Left ventricle myocardium inferior (tissue), 1 donor: ENCODE data around the gene EPC2. TPM values are rescaled to one million over a fixed set of nuclear protein-coding genes. Genes with fewer than 3 reads are reported as not detected.
A peak's percentile ranks its signal among the peaks of the same experiment; 100 is the strongest.

Source experiments
- DNase-seq: peaks from one replicate; pipeline ENCODE4 v3.0.0-alpha.2; 2020
- H3K27ac ChIP-seq: fragments of 200-600 bp; replicated peaks from 2 replicates; pipeline ENCODE4 v1.8.0; 2021
- H3K27me3 ChIP-seq: fragments of 200-600 bp; 2 replicates; pipeline ENCODE4 v1.8.0; 2021; ENCODE audit warnings: low read depth
- H3K36me3 ChIP-seq: fragments of 200-600 bp; 2 replicates; pipeline ENCODE4 v1.8.0; 2021
- H3K4me1 ChIP-seq: fragments of 200-600 bp; 2 replicates; pipeline ENCODE4 v1.8.0; 2021
- H3K4me3 ChIP-seq: fragments of 200-600 bp; 2 replicates; pipeline ENCODE4 v1.8.0; 2021; ENCODE audit warnings: mild to moderate bottlenecking, moderate library complexity
- H3K9me3 ChIP-seq: fragments of 200-600 bp; replicated peaks from 2 replicates; pipeline ENCODE4 v1.8.0; 2021
- intact Hi-C: fragments of 100-400 bp; cut with micrococcal nuclease; formaldehyde crosslinking; loops from one replicate; pipeline ENCODE4 v1.11.0; 2022
- total RNA-seq: library from RNA; stranded (reverse); fragmentation: NEBNext Ultra II Directional; extraction: Animal tissue kit (Norgen Biotek cat#: 25700); gene quantifications from one replicate; pipeline ENCODE4 v1.2.1, GENCODE V29; 2021
- TF ChIP-seq, protein P1 (sequence below): fragments of 200-600 bp; IDR thresholded peaks from 2 replicates; pipeline ENCODE4 v1.8.0; 2021; ENCODE audit warnings: antibody characterized with exemption, mild to moderate bottlenecking, borderline replicate concordance
- donor health status: DM: no; HTN: yes; CAD: no; lungs with severe emphysema.

EPC2 gene
- total RNA-seq, 1 donor from 2014 or later = 22.0 TPM

DNA sequence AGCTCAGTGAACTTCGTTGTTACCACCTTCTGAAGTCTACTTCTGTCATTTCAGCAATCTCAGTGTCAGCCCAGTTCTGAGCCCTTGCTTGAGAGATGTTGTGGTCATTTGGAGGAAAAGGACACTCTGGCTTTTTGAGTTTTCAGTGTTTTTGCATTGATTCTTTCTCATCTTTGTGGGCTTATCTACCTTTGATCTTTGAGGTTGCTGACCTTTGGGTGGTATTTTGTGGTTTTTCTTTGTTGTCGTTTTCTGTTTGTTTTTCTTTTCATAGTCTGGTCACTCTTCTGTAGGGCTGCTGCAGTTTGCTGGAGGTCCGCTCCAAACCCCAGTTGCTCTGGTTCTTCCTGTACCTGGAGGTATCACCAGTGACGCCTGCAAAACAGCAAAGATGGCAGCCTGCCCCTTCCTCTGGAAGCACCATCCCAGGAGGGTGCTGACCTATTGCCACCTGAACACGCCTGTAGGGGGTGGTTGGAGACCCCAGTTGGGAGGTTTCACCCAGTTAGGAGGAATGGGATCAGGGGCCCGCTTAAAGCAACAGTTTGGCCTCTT, 74.7 kb downstream of the EPC2 start:
- H3K36me3 ChIP-seq = peaks cover 4% of the 10 kb centered on the region
- TF ChIP-seq, protein P1, sequence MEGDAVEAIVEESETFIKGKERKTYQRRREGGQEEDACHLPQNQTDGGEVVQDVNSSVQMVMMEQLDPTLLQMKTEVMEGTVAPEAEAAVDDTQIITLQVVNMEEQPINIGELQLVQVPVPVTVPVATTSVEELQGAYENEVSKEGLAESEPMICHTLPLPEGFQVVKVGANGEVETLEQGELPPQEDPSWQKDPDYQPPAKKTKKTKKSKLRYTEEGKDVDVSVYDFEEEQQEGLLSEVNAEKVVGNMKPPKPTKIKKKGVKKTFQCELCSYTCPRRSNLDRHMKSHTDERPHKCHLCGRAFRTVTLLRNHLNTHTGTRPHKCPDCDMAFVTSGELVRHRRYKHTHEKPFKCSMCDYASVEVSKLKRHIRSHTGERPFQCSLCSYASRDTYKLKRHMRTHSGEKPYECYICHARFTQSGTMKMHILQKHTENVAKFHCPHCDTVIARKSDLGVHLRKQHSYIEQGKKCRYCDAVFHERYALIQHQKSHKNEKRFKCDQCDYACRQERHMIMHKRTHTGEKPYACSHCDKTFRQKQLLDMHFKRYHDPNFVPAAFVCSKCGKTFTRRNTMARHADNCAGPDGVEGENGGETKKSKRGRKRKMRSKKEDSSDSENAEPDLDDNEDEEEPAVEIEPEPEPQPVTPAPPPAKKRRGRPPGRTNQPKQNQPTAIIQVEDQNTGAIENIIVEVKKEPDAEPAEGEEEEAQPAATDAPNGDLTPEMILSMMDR = no peak
- H3K9me3 ChIP-seq = peaks cover 28% of the 10 kb centered on the region
- no peak overlapping the region for H3K4me3 ChIP-seq
- no peaks in the 10 kb centered on the region for H3K27me3 ChIP-seq
- intact Hi-C loops = no loop called here
- H3K4me1 ChIP-seq = peaks cover 71% of the 10 kb centered on the region
- no peak for DNase-seq
- no peak overlapping the region for H3K27ac ChIP-seq

DNA sequence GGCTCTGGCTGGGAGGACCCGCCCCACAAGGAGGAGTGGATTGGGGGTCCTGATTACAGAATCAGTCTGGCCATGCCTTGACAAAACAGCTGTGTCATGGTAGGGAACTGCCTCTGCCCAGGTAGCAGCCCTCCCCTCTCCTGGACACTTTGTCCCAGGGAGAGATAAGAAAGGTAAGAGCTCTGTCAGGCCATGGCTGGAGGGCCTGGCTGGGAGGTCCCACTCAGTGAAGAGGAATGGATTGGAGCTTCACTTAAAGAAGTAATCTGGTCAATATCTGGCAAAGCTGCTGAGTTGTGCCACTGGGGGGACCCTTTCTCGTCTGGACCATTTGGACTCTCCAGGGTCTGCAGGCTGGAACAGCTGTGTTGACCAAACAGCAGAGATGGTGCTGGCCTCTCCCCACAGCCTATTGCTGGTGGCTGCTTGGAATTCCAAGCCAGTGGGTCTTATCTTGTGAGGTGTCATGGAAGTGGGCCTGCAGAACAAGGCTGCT, 75.4 kb downstream of the EPC2 start:
- intact Hi-C loops = no loop called here
- Histone ChIP-seq H3K27ac (no peak overlapping the region), H3K4me3 (peak overlapping the region; percentile 48), H3K4me1 (peaks cover 71% of the 10 kb centered on the region), H3K27me3 (no peaks in the 10 kb centered on the region), H3K9me3 (peaks cover 20% of the 10 kb centered on the region), H3K36me3 (peaks cover 1% of the 10 kb centered on the region)
- TF ChIP-seq, protein P1 = no peak
- DNase-seq = no peak

DNA sequence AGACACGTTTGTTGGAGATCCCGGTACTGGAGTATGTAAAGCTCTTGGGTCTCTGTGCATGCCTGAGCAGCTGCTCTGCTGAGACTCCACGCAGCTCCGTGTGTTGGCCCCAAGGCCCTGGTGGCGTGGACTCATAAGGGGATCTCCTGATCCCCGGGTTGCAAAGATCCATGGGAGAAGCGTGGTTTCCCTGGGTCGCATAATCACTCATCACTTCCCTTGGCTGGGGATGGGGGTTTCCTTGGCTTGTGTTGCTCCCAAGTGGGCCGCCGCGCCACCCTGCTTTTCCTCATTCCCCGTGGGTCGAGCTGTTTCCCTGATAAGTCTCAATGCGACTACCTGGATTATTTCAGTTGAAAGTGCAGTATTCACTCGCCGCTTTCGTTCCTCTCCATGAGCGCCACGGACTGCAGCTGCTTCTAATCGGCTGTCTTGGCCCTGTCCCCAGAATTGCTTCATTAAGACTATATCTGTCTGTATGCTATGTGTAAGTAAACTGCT, 76.0 kb downstream of the EPC2 start:
- Histone ChIP-seq H3K27ac (peak overlapping the region; percentile 30), H3K27me3 (no peaks in the 10 kb centered on the region), H3K36me3 (no peaks in the 10 kb centered on the region), H3K9me3 (peaks cover 15% of the 10 kb centered on the region), H3K4me1 (peaks cover 71% of the 10 kb centered on the region), H3K4me3 (peak overlapping the region; percentile 48)
- TF ChIP-seq, protein P1 = no peak
- no peak for DNase-seq
- intact Hi-C loops = no loop called here

DNA sequence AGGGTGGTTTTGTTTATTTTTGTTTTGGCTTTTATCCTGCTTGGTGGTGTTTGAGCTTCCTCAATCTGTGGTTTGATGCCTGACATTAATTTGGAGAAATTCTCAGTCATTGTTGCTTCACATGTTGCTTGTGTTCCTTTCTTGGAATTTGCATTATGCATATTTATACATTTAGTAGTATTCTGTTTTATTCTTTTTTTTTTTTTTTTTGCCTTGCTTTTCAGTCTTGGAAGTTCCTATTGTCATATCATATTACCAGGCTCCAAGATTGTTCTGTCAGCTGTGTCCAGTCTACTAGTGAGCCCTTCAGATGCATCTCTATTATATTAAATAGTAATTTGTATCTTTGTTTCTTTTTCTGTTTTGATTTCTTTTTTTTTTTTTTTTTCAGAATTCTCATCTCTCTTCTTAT, 77.0 kb downstream of the EPC2 start:
- no peak overlapping the region for H3K27ac ChIP-seq
- no peaks in the 10 kb centered on the region for H3K27me3 ChIP-seq
- no peaks in the 10 kb centered on the region for H3K36me3 ChIP-seq
- peaks cover 63% of the 10 kb centered on the region for H3K4me1 ChIP-seq
- intact Hi-C loops = no loop called here
- TF ChIP-seq, protein P1 = no peak
- H3K9me3 ChIP-seq = peaks cover 13% of the 10 kb centered on the region
- no peak for DNase-seq
- H3K4me3 ChIP-seq = no peak overlapping the region

DNA sequence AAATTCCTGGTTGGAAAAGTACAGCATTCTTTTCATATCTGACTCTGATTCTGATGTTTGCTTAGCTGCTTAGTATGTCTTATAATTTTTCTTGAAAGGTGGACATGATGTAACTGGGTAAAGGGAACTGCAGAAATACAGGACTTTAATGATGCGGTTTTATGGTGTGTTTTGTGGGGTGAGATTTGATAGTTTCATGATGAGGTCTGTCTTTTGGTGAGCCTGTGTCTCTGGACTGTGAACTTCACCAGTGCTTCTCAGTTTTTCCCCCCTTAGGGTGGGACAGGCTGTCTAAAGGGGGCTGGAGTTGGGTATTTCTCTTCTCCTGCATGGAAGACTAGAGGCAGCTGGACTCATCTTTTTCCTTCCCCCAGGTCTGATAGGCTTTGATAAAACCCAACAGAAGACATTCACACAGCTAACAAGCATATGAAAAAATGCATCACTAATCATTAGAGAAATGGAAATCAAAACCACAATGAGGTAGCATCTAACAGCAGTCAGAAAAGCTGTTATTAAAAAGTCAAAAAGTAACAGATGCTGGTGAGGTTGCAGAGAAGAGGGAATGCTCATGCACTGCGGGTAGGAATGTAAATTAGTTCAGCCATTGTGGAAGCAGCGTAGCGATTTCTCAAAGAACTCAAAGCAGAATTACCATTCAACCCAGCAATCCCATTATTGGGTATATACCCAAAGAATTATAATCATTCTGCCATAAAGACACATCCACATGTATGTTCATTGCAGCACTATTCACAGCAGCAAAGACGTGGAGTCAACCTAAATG, 77.6 kb downstream of the EPC2 start:
- Histone ChIP-seq H3K4me3 (no peak overlapping the region), H3K27me3 (no peaks in the 10 kb centered on the region), H3K27ac (no peak overlapping the region), H3K36me3 (no peaks in the 10 kb centered on the region), H3K4me1 (peaks cover 60% of the 10 kb centered on the region), H3K9me3 (peaks cover 15% of the 10 kb centered on the region)
- no peak for DNase-seq
- TF ChIP-seq, protein P1 = no peak
- intact Hi-C loops = no loop called here
